ENCODE results near the gene LRIT1.

The LRIT1 gene

GRCh38 chr10:84204610-84205009 lies 36.7 kb downstream of the LRIT1 start:
- H3K9ac ChIP-seq (ENCODE audit: low read length in 5 of 5) = no peak overlapping the region

GRCh38 chr10:84204122-84204521 lies 37.2 kb downstream of the LRIT1 start:
- H3K4me1 ChIP-seq (ENCODE audit: control insufficient read depth in 5 of 5, insufficient read depth in 5 of 5, low read length in 5 of 5) = no peaks in the 10 kb centered on the region
- H3K27ac ChIP-seq (ENCODE audit: low read depth, low read length) = no peak overlapping the region
- H3K9me3 ChIP-seq (ENCODE audit: control insufficient read depth in 5 of 5, low read length in 5 of 5) = no peaks in the 10 kb centered on the region
- no peaks in the 10 kb centered on the region for H3K36me3 ChIP-seq (ENCODE audit: control insufficient read depth in 5 of 5, insufficient read depth in 5 of 5, low read length in 5 of 5)
- no peak overlapping the region for H3K4me3 ChIP-seq (ENCODE audit: low read depth in 1 of 5, low read length in 5 of 5)
- no peak overlapping the region for H3K9ac ChIP-seq (ENCODE audit: low read length in 5 of 5)
- H3K27me3 ChIP-seq (ENCODE audit: control insufficient read depth in 5 of 5, insufficient read depth in 4 of 5, low read length in 5 of 5) = peaks cover 0 to 9% (median 4%) of the 10 kb centered on the region in 5 donors

More at GRCh38 chr10:84204610-84205009, 36.7 kb downstream of the LRIT1 start:
- Histone ChIP-seq H3K4me1 (ENCODE audit: control insufficient read depth in 5 of 5, insufficient read depth in 5 of 5, low read length in 5 of 5) (no peaks in the 10 kb centered on the region), H3K4me3 (ENCODE audit: low read depth in 1 of 5, low read length in 5 of 5) (no peak overlapping the region), H3K27ac (ENCODE audit: low read depth, low read length) (no peak overlapping the region), H3K36me3 (ENCODE audit: control insufficient read depth in 5 of 5, insufficient read depth in 5 of 5, low read length in 5 of 5) (no peaks in the 10 kb centered on the region), H3K27me3 (ENCODE audit: control insufficient read depth in 5 of 5, insufficient read depth in 4 of 5, low read length in 5 of 5) (peaks cover 0 to 9% (median 4%) of the 10 kb centered on the region in 5 donors), H3K9me3 (ENCODE audit: control insufficient read depth in 5 of 5, low read length in 5 of 5) (no peaks in the 10 kb centered on the region)

GRCh38 chr10:84202349-84202748 lies 39.0 kb downstream of the LRIT1 start:
- no peaks in the 10 kb centered on the region for H3K4me1 ChIP-seq (ENCODE audit: control insufficient read depth in 5 of 5, insufficient read depth in 5 of 5, low read length in 5 of 5)
- H3K4me3 ChIP-seq (ENCODE audit: low read depth in 1 of 5, low read length in 5 of 5) = no peak overlapping the region
- no peaks in the 10 kb centered on the region for H3K9me3 ChIP-seq (ENCODE audit: control insufficient read depth in 5 of 5, low read length in 5 of 5)
- no peak overlapping the region for H3K9ac ChIP-seq (ENCODE audit: low read length in 5 of 5)
- no peak overlapping the region for H3K27ac ChIP-seq (ENCODE audit: low read depth, low read length)
- peaks cover 0 to 17% (median 11%) of the 10 kb centered on the region in 5 donors for H3K27me3 ChIP-seq (ENCODE audit: control insufficient read depth in 5 of 5, insufficient read depth in 4 of 5, low read length in 5 of 5)
- no peaks in the 10 kb centered on the region for H3K36me3 ChIP-seq (ENCODE audit: control insufficient read depth in 5 of 5, insufficient read depth in 5 of 5, low read length in 5 of 5)

GRCh38 chr10:84201682-84202081 lies 39.7 kb downstream of the LRIT1 start:
- Histone ChIP-seq H3K9ac (ENCODE audit: low read length in 5 of 5) (no peak overlapping the region), H3K27ac (ENCODE audit: low read depth, low read length) (no peak overlapping the region), H3K27me3 (ENCODE audit: control insufficient read depth in 5 of 5, insufficient read depth in 4 of 5, low read length in 5 of 5) (peaks cover 0 to 22% (median 11%) of the 10 kb centered on the region in 5 donors), H3K36me3 (ENCODE audit: control insufficient read depth in 5 of 5, insufficient read depth in 5 of 5, low read length in 5 of 5) (no peaks in the 10 kb centered on the region), H3K4me1 (ENCODE audit: control insufficient read depth in 5 of 5, insufficient read depth in 5 of 5, low read length in 5 of 5) (no peaks in the 10 kb centered on the region), H3K9me3 (ENCODE audit: control insufficient read depth in 5 of 5, low read length in 5 of 5) (no peaks in the 10 kb centered on the region), H3K4me3 (ENCODE audit: low read depth in 1 of 5, low read length in 5 of 5) (no peak overlapping the region)

- no peaks in the 10 kb centered on the region for H3K4me1 ChIP-seq (ENCODE audit: control insufficient read depth in 5 of 5, insufficient read depth in 5 of 5, low read length in 5 of 5)
- no peaks in the 10 kb centered on the region for H3K9me3 ChIP-seq (ENCODE audit: control insufficient read depth in 5 of 5, low read length in 5 of 5)
- H3K36me3 ChIP-seq (ENCODE audit: control insufficient read depth in 5 of 5, insufficient read depth in 5 of 5, low read length in 5 of 5) = no peaks in the 10 kb centered on the region
- no peak overlapping the region for H3K4me3 ChIP-seq (ENCODE audit: low read depth in 1 of 5, low read length in 5 of 5)
- H3K27me3 ChIP-seq (ENCODE audit: control insufficient read depth in 5 of 5, insufficient read depth in 4 of 5, low read length in 5 of 5) = peaks cover 0 to 23% (median 15%) of the 10 kb centered on the region in 5 donors
- no peak overlapping the region for H3K9ac ChIP-seq (ENCODE audit: low read length in 5 of 5)
- no peak overlapping the region for H3K27ac ChIP-seq (ENCODE audit: low read depth, low read length)
These were observed 40.1 kb downstream of the LRIT1 start for GRCh38 chr10:84201244-84201606.

- Histone ChIP-seq H3K9me3 (ENCODE audit: control insufficient read depth in 5 of 5, low read length in 5 of 5) (no peaks in the 10 kb centered on the region), H3K27me3 (ENCODE audit: control insufficient read depth in 5 of 5, insufficient read depth in 4 of 5, low read length in 5 of 5) (peaks cover 4 to 28% (median 20%) of the 10 kb centered on the region in 5 donors), H3K9ac (ENCODE audit: low read length in 5 of 5) (no peak overlapping the region), H3K4me3 (ENCODE audit: low read depth in 1 of 5, low read length in 5 of 5) (no peak overlapping the region), H3K36me3 (ENCODE audit: control insufficient read depth in 5 of 5, insufficient read depth in 5 of 5, low read length in 5 of 5) (no peaks in the 10 kb centered on the region), H3K27ac (ENCODE audit: low read depth, low read length) (no peak overlapping the region), H3K4me1 (ENCODE audit: control insufficient read depth in 5 of 5, insufficient read depth in 5 of 5, low read length in 5 of 5) (no peaks in the 10 kb centered on the region)
These were observed 40.7 kb downstream of the LRIT1 start for GRCh38 chr10:84200537-84201243.

GRCh38 chr10:84198206-84198915 lies 43.0 kb downstream of the LRIT1 start:
- peaks cover 0 to 16% (median 12%) of the 10 kb centered on the region in 5 donors for H3K4me1 ChIP-seq (ENCODE audit: control insufficient read depth in 5 of 5, insufficient read depth in 5 of 5, low read length in 5 of 5)
- H3K9ac ChIP-seq (ENCODE audit: low read length in 5 of 5) = no peak overlapping the region
- H3K4me3 ChIP-seq (ENCODE audit: low read depth in 1 of 5, low read length in 5 of 5) = no peak overlapping the region
- no peak overlapping the region for H3K27ac ChIP-seq (ENCODE audit: low read depth, low read length)
- no peaks in the 10 kb centered on the region for H3K9me3 ChIP-seq (ENCODE audit: control insufficient read depth in 5 of 5, low read length in 5 of 5)
- no peaks in the 10 kb centered on the region for H3K36me3 ChIP-seq (ENCODE audit: control insufficient read depth in 5 of 5, insufficient read depth in 5 of 5, low read length in 5 of 5)
- peaks cover 24 to 49% (median 40%) of the 10 kb centered on the region in 5 donors for H3K27me3 ChIP-seq (ENCODE audit: control insufficient read depth in 5 of 5, insufficient read depth in 4 of 5, low read length in 5 of 5)

GRCh38 chr10:84197643-84198042 lies 43.7 kb downstream of the LRIT1 start:
- H3K4me1 ChIP-seq (ENCODE audit: control insufficient read depth in 5 of 5, insufficient read depth in 5 of 5, low read length in 5 of 5) = peaks cover 0 to 16% (median 12%) of the 10 kb centered on the region in 5 donors

GRCh38 chr10:84196941-84197340 lies 44.4 kb downstream of the LRIT1 start:
- H3K27ac ChIP-seq (ENCODE audit: low read depth, low read length) = no peak overlapping the region
- H3K9ac ChIP-seq (ENCODE audit: low read length in 5 of 5) = no peak overlapping the region
- no peaks in the 10 kb centered on the region for H3K36me3 ChIP-seq (ENCODE audit: control insufficient read depth in 5 of 5, insufficient read depth in 5 of 5, low read length in 5 of 5)
- H3K4me3 ChIP-seq (ENCODE audit: low read depth in 1 of 5, low read length in 5 of 5) = no peak overlapping the region
- peaks cover 26 to 51% (median 44%) of the 10 kb centered on the region in 5 donors for H3K27me3 ChIP-seq (ENCODE audit: control insufficient read depth in 5 of 5, insufficient read depth in 4 of 5, low read length in 5 of 5)
- H3K9me3 ChIP-seq (ENCODE audit: control insufficient read depth in 5 of 5, low read length in 5 of 5) = no peaks in the 10 kb centered on the region
- H3K4me1 ChIP-seq (ENCODE audit: control insufficient read depth in 5 of 5, insufficient read depth in 5 of 5, low read length in 5 of 5) = peaks cover 0 to 16% (median 12%) of the 10 kb centered on the region in 5 donors

More at GRCh38 chr10:84197643-84198042, 43.7 kb downstream of the LRIT1 start:
- Histone ChIP-seq H3K36me3 (ENCODE audit: control insufficient read depth in 5 of 5, insufficient read depth in 5 of 5, low read length in 5 of 5) (no peaks in the 10 kb centered on the region), H3K4me3 (ENCODE audit: low read depth in 1 of 5, low read length in 5 of 5) (no peak overlapping the region), H3K27ac (ENCODE audit: low read depth, low read length) (no peak overlapping the region), H3K9ac (ENCODE audit: low read length in 5 of 5) (no peak overlapping the region), H3K27me3 (ENCODE audit: control insufficient read depth in 5 of 5, insufficient read depth in 4 of 5, low read length in 5 of 5) (peaks cover 26 to 51% (median 44%) of the 10 kb centered on the region in 5 donors), H3K9me3 (ENCODE audit: control insufficient read depth in 5 of 5, low read length in 5 of 5) (no peaks in the 10 kb centered on the region)

GRCh38 chr10:84196083-84196482 lies 45.3 kb downstream of the LRIT1 start:
- Histone ChIP-seq H3K9me3 (ENCODE audit: control insufficient read depth in 5 of 5, low read length in 5 of 5) (no peaks in the 10 kb centered on the region), H3K27me3 (ENCODE audit: control insufficient read depth in 5 of 5, insufficient read depth in 4 of 5, low read length in 5 of 5) (peaks cover 26 to 51% (median 44%) of the 10 kb centered on the region in 5 donors), H3K27ac (ENCODE audit: low read depth, low read length) (no peak overlapping the region), H3K36me3 (ENCODE audit: control insufficient read depth in 5 of 5, insufficient read depth in 5 of 5, low read length in 5 of 5) (no peaks in the 10 kb centered on the region), H3K4me1 (ENCODE audit: control insufficient read depth in 5 of 5, insufficient read depth in 5 of 5, low read length in 5 of 5) (peaks cover 0 to 17% (median 12%) of the 10 kb centered on the region in 5 donors), H3K4me3 (ENCODE audit: low read depth in 1 of 5, low read length in 5 of 5) (no peak overlapping the region), H3K9ac (ENCODE audit: low read length in 5 of 5) (no peak overlapping the region)
